Forelimb muscle (tissue), 1 donor: Measurements from ENCODE around the gene GAS7. TPM values are rescaled to one million over a fixed set of nuclear protein-coding genes. Genes with fewer than 3 reads are reported as not detected.

Experiments
- DNase-seq: peaks from one replicate; pipeline ENCODE4 v3.0.0-alpha.2; 2013; ENCODE audit warnings: low read depth
- polyA plus RNA-seq: library from polyadenylated mRNA; unstranded; fragments of 120-200 nt; gene quantifications from one replicate; pipeline ENCODE4 v1.2.1, GENCODE V29; 2013; ENCODE audit not compliant: insufficient read length

The GAS7 gene
- polyA plus RNA-seq, 1 donor: 57.9 TPM

DNA sequence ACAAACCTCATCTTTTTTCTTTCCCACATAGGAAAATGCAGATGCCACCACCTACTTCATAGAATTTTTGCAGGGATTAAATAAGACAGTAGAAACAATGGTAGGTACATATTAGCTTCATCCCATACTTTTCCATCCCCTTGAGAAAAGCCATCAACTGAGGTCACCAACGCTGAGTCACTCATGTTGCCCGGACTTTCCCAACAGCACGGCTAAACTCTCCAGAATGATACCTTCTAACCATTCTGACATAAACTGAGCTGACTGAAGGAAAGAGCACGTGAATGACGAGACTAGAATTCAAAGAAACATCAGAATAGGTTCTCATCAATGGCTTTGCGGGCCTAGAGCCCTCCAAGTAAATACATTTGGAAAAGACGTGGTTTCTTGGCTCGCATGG is 147.3 kb downstream of the GAS7 start:
- DNase-seq: no peak

DNA sequence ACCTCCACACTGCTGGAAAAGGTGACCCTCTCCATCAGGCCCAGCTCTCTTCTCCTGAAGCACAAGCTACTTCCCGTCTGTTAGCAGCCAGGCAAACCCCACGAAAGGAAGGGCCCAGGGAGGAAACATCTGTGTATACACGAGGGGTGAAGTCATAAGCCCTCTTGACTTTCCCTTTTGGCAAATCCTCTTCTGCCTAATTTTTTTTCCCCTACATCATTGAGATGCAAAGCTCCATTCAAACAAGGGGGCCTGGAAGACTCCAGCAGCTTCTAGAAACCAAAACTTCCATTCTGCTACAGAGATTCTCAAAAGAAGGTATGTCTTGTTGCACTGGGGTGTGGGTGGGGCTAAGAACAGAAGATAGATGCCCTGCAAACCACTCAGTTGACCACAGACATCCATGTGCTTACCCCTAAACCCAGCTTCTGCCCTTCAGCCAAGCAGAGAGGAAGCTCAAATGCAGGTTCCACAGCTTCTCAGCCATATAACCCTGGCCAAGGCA is 147.8 kb downstream of the GAS7 start:
- DNase-seq: no peak

DNA sequence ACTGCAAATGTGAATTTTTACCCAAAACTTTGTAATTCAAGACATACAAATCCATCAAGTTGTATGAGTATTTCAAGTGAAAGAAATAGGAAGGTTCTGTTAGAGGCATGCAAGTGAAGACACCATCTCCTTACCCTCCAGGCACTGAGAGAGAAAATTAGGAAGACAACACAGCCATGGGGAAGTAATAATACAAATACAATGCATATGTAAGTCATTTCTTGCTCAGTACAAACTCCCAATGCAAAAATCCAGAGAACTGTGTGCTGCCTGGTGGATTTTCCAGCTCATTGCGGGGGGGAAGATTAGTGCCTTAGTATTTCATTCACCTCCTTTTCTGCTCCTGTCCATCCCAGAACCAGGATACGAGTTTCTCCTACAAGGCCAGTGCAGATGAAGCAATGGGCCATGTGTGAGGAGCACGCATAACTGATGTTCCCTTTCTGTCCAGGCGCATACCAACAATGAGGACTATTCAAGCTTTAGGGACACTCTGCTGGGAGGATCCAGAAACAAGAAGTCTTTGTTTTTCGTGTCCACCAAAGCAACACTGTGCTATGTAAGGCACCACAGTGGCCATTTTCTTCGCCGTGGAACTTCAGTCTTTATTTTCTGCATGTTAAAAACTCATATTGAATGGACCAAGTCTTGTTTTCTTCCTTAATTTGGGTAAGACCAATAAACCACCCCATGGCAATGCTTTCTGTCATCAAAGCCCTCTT is 149.6 kb downstream of the GAS7 start:
- no peak for DNase-seq

DNA sequence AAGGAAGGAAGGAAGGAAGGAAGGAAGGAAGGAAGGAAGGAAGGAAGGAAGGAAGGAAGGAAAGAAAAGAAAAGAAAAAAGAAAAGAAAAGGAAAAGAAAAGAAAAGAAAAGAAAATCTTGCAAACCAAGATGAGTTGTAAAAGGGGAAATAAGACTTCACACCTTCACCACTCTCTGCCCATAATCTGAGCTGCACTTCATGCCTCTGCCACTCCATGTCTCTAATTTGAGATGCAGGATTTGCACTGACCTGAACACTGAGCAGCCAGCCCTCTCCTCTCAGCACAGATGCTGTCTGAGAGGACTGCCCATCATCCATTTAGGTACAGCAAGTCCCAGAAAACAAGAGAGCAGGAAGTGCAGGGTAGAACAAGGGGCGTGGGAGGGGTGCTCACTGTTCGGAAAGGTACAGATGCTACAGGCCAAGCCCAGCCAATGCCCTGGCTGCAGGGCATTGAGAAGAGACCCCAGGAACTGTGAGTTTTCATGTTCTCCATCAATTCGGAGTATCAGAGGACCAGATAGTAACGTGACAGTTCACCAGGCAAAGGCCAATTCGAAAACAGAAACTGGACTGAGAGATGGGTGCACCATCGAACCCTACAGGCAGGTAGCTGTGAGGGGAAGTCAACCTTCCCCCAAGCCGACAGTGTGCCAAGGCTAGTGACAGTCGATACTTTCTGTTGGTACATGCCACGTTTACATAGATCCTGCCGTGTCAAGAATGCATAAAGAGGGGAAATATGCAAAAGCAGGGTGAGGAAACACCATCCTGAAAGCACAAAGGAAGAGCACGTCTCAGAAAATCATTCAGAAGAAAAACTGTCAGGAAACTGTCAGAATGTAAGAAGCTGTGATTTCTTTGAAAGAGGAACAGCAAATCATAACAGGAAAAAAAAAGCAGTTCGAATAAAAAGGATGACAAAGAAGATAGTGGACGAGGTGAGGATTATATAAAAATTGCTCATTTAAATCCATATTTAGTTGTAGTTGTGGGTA is 151.3 kb downstream of the GAS7 start:
- DNase-seq: no peak

DNA sequence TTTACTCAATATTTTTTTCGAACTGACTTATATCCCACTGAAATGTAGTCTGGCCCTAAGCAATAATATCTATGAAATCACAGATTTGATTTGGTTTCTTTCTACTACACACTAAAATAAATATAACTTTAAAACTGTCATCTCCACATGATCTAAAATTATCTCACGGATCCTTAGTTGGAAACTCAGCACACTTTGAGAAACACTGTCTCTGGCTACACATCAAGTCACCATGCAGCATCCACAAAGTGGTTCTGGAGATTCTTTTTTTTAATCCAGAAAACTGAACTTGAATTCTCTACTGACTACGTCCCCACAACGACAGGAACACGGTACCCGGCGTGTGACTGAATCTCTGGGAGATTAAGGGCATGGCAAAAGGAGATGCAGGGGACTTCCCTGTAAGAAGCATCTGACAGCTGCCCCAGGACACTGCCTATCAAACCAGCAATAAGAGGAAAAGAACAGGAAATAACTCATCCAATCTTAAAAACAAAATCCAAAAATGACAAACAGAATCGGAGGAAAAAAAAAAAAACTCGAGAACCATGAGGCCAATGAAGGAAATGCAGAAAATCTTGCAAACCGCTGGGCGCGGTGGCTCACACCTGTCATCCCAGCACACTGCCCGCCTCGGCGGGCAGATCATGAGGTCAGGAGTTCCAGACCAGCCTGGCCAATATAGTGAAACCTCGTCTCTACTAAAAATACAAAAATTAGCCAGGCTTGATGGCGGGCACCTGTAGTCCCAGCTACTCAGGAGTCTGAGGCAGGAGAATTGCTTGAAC is 152.3 kb downstream of the GAS7 start:
- no peak for DNase-seq

DNA sequence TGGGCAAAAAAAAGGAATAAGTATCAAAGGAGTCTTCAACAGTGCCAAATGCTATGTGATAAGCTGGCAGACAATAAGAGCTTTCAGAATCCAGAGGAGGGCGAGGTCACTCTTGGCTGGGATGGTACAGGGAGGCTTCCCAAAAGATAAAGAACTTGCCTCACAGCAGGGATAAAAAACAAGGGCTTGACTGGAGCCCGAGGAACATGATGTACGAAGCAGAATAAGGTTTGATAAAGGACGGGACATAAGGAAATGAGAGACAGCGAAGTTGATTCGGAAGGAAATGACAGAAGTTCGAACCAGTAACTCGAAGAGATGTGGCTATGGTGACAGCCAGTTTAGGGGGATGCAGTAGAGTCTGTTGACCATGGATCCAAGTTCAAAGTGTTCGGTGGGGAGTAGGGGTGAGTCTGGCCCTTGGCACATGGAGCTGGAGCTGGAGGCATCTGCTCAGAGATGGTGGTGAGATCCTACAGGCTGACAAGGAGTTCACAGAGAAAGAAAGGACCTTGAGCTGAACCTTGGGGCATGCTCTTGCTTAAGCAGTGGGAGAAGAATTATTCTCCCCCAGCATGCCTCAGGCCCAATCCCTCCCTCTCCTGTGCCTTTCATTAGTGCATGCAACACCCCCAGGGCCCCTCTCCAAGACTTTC is 155.7 kb downstream of the GAS7 start:
- no peak for DNase-seq

DNA sequence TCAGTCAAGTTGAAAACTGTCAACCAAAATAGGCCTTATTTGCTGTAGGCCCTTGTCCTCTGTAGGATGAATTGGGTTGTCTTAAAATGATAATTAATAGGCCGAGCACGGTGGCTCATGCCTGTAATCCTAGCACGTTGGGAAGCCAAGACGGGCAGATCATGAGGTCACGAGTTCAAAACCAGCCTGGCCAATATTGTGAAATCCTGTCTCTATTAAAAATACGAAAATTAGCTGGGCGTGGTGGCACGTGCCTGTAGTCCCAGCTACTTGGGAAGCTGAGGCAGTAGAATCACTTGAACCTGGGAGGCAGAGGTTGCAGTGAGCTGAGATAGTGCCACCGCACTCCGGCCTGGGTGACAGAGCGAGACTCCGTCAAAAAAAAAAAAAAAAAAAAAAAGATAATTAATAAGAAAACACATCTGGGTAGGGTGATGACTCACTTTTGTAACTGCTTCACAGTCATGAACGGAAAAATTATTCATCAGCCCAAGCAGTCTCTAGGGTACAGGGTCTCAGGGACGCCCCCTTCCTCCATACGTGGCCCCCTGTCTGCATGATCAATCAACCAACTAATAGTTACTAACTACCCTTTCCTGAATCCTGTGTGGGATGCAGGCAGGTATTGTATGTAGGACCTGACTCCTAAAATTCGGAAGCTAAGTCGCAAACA is 156.4 kb downstream of the GAS7 start:
- DNase-seq: no peak

DNA sequence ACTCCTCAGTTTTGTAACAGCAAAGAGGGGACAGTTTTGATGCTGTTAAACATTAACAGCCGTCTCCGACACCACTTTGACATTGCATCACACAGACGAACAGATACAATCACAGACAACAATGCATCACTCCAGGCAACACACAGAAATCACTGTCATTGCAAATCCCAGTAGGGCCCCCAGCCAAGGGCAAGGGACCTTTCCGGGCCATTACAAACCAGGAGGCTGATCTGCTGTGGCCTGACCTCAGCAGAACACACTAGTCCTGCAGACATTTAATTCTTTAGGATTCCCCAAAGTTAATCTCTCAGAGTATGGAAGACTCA is 157.2 kb downstream of the GAS7 start:
- DNase-seq: no peak

DNA sequence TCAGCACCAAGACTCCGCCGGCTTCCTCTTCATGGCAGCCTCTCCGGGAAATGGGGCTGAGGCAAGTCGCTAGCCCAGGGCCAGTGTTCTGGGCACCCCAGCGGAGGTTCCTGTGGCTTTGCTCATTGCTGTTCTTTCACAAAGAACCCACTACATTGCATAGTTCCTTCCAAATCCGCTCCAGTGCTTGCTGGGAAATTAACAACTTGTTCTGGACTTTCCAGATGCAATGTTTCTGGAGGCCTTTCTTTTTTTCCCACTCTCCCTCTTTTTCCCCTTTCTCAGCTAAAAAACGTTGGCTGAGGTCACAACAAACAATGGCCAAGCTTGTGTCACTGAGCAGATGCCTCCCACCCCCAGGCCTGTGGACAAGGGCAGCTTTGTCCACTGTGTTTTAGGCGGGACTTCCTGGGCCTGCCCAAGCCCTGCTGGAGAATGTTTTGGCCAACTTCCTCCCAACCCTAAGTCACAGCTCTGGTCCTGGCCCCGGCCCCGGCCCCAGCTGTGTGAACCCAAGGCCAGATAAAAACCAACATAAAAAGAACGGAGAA is 161.8 kb downstream of the GAS7 start:
- DNase-seq: peak; percentile 49

DNA sequence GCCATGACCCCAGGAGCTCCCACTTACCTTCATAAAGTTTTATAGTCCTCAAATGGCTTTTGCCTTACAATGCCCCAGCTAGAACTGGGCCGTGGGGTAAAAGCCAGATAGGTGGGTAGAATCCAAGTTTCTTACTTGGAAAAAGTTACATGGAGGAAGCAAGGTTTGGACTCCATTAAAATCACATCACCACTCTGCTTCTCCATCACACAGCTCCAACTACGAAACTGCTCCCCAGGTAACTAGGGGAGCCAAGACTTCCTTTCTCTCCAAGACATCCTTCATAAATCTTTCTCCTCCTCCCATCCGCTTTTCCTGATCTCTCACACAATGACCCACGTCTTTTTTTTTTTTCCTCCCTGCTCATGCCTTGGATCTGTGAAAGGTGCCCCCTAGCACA is 162.5 kb downstream of the GAS7 start:
- no peak for DNase-seq

DNA sequence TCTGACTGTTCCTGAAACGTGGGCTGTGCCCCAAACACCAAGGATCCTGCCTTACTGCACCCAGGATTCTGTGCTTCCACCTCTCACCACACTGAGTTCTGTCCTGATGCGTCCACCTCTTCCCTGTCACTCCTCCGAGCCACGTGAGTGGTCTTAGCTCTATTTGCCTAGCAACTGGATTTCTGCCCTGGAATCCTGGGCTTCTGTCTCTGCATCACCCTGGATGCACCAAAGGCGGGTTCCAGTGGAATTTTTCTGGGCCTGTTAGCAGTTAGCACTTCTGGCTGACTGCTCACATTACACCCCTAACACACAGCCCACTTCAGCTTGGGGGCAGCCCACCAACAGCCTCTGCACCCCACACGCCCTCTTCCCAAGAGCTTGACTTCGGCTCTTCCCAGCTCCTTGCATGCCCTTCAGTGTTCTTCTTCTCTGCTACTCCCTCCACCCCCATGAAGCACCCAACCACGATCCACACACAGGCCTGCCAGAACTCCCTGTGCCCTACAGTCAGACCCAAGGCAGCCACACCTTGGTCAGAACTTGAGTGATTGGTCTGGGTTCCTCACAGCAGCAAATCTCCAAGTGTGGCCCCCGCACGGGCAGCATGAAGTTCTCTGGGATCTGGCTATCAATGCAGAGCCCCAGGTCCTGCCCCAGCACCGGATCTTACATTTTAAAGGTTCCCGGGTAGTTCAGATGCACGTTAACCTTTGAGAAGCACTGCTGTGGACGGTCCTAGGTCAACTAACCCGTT is 163.5 kb downstream of the GAS7 start:
- no peak for DNase-seq

DNA sequence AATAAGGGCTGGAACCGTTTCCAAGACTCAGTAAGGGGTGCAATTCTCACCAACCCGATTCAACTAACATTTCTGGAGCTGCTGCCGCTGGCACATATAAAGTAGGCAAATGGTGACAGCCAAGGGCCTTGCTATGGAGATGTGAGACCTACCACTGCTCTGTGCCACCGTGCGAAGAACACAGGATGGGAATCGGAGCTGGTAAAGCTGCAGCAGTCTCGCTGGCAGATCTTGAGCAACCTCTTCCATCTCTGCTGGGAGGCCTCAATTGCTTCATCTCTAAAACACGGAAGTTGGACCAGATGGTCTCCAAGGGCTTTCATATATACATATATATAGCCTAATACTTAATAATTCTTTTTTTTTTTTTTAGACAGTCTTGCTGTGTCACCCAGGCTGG is 164.4 kb downstream of the GAS7 start:
- DNase-seq: no peak

DNA sequence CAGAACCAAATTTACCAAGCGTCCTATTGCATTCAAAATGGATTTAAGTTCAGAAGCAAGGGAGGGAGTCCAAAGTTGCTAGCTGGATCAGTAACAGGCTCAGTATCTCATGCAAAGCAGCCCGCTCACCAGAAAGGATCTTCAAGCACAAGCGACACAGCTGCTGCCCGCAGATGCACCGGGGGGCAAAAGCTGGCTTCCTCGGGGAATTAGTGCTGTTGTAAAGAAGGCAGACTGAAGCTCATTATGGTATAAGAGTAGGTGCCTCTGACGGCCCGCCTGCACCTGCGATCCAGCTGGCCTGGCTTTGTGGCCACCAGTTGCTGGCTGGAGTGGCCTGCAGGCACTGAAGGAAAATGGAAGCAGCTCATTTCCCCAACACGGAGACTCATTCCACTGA is 165.0 kb downstream of the GAS7 start:
- no peak for DNase-seq

DNA sequence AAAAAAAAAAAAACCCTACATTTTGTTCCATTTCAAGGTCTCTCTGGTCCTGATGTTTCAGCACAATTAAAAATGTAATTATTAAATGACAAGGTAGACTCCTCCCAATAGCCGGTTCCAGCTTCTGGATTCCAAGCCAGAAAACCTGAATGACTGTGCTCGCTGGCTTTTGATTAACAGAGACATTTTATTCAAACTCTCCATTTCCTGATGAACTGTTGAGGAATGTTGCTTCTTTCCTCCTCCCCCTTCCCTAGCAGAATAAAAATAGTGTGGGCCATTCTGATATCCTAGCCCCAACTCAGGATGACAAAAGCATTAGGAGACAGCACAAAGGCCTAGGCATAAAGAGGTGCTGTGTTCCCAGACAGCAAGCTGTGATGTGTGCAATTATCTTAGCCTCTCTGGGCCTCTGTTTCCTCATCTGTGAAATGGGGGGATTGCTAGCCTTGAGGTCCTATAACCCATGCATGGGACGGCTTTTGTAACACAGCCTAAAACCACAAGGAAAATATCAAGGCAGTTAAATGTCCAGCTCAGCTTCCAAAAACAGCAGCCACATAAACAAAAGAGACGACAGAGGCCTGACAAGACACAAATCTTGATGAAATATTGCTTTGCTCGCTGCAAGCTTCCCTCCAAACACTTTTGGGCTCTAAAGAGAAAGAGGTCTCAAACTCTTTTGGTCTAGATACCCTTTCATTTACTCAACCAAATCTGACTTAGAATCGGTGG is 166.1 kb downstream of the GAS7 start:
- no peak for DNase-seq

DNA sequence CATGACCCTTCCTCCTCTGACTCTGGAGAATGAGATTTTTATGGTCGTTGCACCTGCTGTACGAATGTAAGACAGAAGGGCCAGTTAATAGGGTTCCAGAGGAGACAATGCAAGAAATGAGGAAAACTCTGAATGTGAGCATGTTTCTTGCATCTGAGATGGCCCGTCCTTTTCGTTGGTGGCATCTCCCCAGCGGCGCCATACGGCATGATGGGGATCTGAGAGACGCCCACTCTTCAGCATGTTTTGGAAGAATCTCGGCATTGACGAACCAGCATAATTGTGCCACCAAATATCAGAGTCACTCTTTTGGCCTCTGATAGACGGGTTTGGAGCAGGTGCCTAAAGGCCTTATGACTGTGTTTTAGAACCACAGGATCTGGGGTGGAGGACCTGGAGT is 166.8 kb downstream of the GAS7 start:
- no peak for DNase-seq

DNA sequence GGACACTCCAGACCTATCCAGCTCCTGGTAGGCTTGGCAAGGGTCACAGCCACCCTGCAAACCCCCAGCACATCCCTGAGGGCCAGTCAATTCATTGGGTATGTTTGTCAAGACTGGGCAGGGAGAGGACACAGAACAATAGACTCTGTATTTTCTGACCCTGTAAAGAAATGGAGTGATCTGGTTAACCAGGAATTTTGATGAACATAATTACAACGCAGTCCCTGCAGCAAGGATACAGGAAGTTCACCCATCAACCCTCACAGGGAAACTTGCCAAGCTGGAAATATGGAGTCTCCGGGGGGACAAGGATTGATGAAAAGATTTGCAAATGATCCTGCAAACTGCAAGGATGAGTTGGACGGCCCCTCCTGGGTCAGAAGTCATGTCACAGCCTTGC is 167.3 kb downstream of the GAS7 start:
- no peak for DNase-seq

DNA sequence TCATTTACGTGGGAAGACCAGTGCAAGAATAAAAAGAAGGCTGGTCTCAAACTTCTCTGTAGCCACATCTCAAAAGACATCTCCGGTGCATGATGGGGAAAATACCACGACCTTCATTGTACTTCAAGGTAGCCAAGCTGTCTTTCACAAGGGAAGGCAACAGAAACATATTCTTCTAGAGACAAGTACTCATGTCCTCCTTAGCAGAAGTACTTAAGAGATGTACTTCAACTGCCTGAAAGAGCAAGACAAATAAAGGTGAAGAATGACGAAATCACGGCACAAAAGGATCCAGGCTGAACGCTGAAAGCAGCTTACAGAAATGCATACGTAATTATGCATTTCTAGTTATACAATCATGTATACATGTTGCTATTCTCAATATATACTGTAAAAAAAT is 169.3 kb downstream of the GAS7 start:
- no peak for DNase-seq

DNA sequence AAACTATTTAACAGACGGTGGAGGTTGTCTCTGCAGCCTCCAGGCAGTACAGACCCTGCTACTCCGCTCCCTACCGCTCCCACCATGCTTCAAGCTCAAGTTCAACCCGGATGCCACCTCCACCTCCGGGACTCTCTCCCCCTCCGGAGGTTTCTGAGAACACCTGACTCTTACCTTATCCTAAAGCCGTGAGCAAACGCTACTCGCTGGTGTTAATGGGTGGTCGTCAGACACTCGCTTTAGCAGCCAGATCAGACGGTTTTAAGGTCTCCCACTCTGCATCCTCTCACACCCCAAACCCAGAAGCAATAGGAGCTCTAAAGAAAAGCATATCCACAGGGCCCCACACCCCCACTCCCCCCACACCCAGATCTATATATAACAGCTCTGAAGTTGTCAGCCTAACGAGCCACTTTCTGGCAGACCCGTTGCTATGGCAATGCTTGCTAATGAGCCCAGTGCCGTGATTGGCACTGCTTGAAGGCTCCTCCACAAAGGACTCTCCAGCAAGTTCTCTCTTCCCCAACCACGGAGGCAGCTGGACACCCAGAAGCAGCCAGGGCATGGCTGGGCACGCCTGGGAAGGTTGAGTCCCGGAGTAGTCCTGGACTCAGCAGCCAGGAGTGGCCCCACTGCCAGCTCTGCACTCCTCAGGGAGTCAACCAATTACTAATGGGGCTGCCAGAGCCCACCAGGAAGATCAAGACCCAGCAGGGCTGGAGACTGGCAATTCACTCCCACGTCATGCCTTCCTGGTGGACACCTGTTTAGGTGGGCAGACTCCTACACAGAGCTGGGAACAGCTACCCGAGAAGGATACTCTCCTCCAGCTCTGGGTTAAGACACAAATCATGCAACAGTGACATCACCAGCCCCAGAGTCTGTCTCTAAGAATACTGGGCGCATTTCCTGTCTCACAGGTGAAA is 172.2 kb downstream of the GAS7 start:
- DNase-seq: no peak
